ENCODE results near the gene NPRL2. TPM values are rescaled to one million over a fixed set of nuclear protein-coding genes. Genes with fewer than 3 reads are reported as not detected.
A peak's percentile ranks its signal among the peaks of the same experiment; 100 is the strongest.

The NPRL2 gene
- total and polyA plus RNA-seq, 2 of the 13 experiments (the other 11 are each of a cell fraction or from before 2014, with no cell fraction given), result 30.6 to 51.4 TPM

GRCh38 chr3:50327943-50328691 is 22.5 kb downstream of the NPRL2 start, which contains the start of gene TUSC2 (continued):
- TF ChIP-seq MAZ (IDR thresholded peaks at IDR 0.05; ENCODE audit: borderline replicate concordance, low read depth, low read length) (no peak), MAZ (CRISPR knock-in tag; IDR thresholded peaks at IDR 0.05; ENCODE audit: low read depth) (peak; percentile 75), KAT8 (CRISPR knock-in tag; IDR thresholded peaks at IDR 0.05) (peak; percentile 95), GTF3A (CRISPR knock-in tag; conservative IDR thresholded peaks at IDR 0.05) (0 out of 2 replicates have a peak, but pooled peaks have one; percentile 4), ZMYM4 (CRISPR knock-in tag; IDR thresholded peaks at IDR 0.05) (peak; percentile 33; the same call in 1 of the 2 replicates), ZNF501 (CRISPR knock-in tag; IDR thresholded peaks at IDR 0.05) (peak; percentile 65; the same call in 1 of the 2 replicates), CBFB (CRISPR knock-in tag; IDR thresholded peaks at IDR 0.05) (0 out of 2 replicates have a peak, but pooled peaks have one; percentile 44), GATAD1 (CRISPR knock-in tag; IDR thresholded peaks at IDR 0.05) (peak; percentile 97), ZNF569 (CRISPR knock-in tag; IDR thresholded peaks at IDR 0.05; ENCODE audit: borderline replicate concordance) (no peak), ZSCAN31 (CRISPR knock-in tag; IDR thresholded peaks at IDR 0.05; ENCODE audit: low read depth) (0 out of 2 replicates have a peak, but pooled peaks have one; percentile 49), EEA1 (CRISPR knock-in tag; IDR thresholded peaks at IDR 0.05; ENCODE audit: borderline replicate concordance) (0 out of 2 replicates have a peak, but pooled peaks have one; percentile 32), PHF21A (CRISPR knock-in tag; IDR thresholded peaks at IDR 0.05) (peak; percentile 56)
- TF ChIP-seq, protein P1, sequence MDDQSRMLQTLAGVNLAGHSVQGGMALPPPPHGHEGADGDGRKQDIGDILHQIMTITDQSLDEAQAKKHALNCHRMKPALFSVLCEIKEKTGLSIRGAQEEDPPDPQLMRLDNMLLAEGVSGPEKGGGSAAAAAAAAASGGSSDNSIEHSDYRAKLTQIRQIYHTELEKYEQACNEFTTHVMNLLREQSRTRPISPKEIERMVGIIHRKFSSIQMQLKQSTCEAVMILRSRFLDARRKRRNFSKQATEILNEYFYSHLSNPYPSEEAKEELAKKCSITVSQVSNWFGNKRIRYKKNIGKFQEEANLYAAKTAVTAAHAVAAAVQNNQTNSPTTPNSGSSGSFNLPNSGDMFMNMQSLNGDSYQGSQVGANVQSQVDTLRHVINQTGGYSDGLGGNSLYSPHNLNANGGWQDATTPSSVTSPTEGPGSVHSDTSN (CRISPR knock-in tag; IDR thresholded peaks at IDR 0.05; ENCODE audit: borderline replicate concordance), result 0 out of 2 replicates have a peak, but pooled peaks have one; percentile 49
- TF ChIP-seq, protein P2, sequence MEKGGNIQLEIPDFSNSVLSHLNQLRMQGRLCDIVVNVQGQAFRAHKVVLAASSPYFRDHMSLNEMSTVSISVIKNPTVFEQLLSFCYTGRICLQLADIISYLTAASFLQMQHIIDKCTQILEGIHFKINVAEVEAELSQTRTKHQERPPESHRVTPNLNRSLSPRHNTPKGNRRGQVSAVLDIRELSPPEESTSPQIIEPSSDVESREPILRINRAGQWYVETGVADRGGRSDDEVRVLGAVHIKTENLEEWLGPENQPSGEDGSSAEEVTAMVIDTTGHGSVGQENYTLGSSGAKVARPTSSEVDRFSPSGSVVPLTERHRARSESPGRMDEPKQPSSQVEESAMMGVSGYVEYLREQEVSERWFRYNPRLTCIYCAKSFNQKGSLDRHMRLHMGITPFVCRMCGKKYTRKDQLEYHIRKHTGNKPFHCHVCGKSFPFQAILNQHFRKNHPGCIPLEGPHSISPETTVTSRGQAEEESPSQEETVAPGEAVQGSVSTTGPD (CRISPR knock-in tag; IDR thresholded peaks at IDR 0.05), result no peak
- TF ChIP-seq, protein P3, sequence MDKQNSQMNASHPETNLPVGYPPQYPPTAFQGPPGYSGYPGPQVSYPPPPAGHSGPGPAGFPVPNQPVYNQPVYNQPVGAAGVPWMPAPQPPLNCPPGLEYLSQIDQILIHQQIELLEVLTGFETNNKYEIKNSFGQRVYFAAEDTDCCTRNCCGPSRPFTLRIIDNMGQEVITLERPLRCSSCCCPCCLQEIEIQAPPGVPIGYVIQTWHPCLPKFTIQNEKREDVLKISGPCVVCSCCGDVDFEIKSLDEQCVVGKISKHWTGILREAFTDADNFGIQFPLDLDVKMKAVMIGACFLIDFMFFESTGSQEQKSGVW (CRISPR knock-in tag; IDR thresholded peaks at IDR 0.05; ENCODE audit: borderline replicate concordance), result no peak

All from HepG2 (cell line).